ENCODE results near the gene RAB31.

DNA sequence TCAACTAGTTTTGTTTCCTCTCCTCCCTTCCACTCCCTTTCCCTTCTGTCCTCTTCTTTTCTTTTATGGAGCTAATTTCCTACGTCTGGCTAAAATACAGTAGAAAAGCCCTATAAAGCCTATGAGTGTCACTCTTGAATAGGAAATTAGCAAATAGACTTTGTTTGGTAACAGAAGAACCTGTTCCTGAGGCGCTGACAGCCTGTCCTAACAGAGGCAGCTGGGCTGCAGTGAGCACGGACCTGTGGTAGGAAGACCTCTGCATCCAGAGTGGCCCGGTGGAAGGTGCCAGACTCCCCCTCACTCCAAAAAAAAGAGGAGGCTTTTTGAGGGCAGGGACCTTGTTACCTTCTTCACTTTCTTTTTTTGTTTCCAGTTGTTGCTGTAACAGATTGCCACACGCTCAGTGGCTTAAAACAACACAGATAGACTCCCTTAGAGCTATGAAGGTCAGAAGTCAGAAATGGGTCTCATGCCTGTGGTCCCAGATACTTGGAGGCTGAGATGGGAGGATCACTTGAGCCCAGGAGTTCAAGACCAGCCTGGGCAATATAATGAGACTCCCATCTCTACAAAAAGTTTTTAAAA lies 96.5 kb downstream of the RAB31 start:
- TF ChIP-seq EZH2 (IDR thresholded peaks at IDR 0.05; ENCODE audit: borderline replicate concordance, low read depth, low read length, poor library complexity, severe bottlenecking): no peak
- TF ChIP-seq, protein P1, sequence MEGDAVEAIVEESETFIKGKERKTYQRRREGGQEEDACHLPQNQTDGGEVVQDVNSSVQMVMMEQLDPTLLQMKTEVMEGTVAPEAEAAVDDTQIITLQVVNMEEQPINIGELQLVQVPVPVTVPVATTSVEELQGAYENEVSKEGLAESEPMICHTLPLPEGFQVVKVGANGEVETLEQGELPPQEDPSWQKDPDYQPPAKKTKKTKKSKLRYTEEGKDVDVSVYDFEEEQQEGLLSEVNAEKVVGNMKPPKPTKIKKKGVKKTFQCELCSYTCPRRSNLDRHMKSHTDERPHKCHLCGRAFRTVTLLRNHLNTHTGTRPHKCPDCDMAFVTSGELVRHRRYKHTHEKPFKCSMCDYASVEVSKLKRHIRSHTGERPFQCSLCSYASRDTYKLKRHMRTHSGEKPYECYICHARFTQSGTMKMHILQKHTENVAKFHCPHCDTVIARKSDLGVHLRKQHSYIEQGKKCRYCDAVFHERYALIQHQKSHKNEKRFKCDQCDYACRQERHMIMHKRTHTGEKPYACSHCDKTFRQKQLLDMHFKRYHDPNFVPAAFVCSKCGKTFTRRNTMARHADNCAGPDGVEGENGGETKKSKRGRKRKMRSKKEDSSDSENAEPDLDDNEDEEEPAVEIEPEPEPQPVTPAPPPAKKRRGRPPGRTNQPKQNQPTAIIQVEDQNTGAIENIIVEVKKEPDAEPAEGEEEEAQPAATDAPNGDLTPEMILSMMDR (conservative IDR thresholded peaks at IDR 0.05; ENCODE audit: low read depth, low read length): no peak
